Endothelial cell of hepatic sinusoid (primary cell): ENCODE results near the gene G0S2.
"Not testable (repeated sequence)": the region's sequence is repeated elsewhere in the genome, so short reads cannot be mapped to it uniquely, and the experiment has no call there.

Source experiments
- in situ Hi-C: cut with HindIII; loops from 2 replicates; pipeline ENCODE4 v1.10.0; 2017; ENCODE audit warnings: low sequenced_read_pairs

Gene G0S2

DNA sequence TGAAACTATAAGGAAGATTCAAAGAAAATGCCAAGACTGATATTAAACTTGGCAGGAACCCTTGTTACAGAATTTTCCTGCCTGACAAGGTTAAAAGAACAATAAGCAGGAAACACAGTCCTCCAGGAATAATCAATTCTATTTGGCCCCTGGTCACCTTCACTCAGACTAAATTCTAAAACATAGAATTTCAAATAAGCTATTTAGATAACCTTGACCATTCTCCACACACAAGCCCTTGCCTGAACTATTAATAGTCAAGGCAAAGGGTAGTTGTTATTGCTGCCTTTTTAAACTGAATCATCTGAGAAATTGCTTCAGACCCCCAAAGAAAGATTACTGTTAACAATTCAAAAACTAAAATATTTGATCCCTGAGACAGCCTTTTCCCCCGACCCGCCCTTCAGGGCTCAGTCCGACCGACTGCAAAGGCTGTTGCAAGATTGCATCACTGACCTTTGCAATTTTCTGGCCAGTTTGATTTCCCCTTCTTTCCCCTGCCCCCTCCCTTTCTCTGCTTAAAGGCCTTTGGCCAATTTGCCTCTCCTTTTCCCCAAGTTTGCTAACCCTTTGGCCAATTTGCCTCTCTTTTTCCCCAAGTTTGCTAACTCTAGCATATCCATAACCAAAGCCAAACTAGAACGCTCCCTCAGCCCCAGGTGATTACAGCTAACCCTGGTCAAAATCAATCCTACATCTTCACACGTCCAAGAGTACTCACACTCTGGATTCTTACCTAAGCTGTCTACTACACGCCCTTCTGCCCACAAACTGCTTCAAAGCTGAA lies 1.4 kb upstream of the G0S2 start:
- in situ Hi-C loops: no loop called here

- in situ Hi-C loops: no loop called here
Observed at GRCh38 chr1:209675565-209676154, 448 bp downstream of the G0S2 start.

DNA sequence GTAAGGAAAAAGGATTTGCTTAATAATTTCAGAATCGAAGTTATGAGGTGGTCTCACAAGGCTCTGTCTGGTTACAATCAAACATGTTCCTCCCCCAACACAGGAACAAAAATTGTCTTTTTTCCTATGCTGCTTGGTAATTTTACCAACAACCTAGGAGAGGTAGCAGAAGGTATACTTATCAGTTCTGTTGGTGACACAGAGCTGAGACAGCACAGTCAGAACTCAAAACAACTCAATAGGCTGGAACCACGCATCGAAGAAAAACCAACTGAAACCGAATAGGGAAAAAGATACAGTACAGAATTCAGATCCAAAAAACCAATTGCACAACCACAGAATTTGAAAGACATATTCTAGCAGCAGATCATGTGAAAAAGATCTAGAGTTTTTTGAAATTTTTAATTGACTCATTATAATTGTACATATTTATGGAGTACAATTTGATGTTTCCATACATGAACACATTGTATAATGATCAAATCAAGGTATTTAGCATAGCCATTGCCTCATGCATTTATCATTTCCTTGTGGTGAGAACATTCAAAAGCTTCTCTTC lies 3.8 kb downstream of the G0S2 start:
- in situ Hi-C loops: no loop called here

DNA sequence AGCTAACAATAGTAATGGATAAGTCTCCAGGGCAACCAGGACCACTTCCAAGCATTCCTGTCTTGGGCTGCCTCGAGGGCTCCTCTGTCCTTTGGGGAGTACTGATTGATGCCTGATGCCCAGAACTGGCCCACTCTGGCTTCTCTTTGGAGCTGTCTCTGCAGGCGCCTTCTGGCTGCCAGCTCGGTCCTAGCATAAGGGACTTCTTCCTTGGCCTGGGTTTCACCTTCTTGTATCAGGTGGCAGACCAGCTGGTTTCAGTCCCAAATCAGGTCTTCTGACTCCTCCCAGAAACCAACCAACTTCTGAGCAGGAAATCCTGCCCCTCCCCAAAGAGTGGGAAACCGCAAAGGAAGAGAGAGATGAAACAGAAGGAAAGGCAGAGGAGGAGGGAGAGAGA lies 10.6 kb downstream of the G0S2 start:
- in situ Hi-C loops: loop anchor here (5.0 kb wide), 1 partner anchor 34 kb away; the partner anchor contains the start of gene LAMB3

GRCh38 chr1:209686322-209686721 lies 11.1 kb downstream of the G0S2 start:
- in situ Hi-C loops: loop anchor here (5.0 kb wide), 1 partner anchor 34 kb away; the partner anchor contains the start of gene LAMB3

DNA sequence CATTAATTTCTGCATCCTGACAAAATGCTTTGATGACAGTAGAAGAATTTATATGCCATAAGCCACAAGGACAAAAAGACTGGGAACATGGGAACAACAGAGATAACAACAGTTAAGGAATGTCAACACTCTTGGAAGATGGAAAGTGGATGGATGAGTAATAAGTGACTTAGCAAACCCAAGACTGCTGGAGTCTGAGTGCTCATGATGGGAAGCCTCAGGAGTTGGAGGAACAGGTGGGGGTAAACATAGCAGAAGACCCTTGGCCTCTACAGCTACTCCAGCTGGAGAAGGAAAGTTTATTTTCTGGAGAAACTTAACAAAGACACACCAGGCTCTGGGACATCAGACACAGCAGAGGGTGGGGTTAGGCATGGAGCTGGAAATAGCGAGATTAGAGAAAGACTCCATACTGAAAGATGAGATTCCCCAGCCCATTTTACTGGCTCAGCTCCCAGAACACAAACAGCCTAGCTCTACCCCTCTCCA lies 13.6 kb downstream of the G0S2 start:
- in situ Hi-C loops: loop anchor here (5.0 kb wide), 1 partner anchor 36 kb away; the partner anchor contains the start of gene LAMB3

DNA sequence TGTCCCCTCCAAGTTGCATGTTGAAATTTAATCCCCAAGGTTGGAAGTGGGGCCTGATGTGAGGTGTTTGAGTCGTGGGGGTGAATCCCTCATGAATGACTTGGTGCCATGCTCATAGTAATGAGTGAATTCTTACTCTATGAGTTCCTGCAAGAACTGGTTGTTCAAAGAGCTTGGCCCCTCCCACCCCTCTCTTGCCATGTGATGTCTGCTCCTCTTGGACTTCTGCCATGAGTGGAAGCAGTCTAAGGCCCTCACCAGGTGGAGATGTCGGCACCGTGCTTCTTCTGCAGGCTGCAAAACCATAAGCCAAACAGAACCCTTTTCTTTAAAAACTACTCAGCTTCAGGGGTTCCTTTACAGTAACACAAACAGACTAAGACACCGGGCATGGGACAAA lies 14.3 kb downstream of the G0S2 start:
- in situ Hi-C loops: loop anchor here (5.0 kb wide), 1 partner anchor 37 kb away; the partner anchor contains the start of gene LAMB3

- in situ Hi-C loops: no loop called here
Observed at GRCh38 chr1:209691237-209691636, 16.0 kb downstream of the G0S2 start.

GRCh38 chr1:209692296-209692695 lies 17.1 kb downstream of the G0S2 start:
- in situ Hi-C loops: no loop called here

DNA sequence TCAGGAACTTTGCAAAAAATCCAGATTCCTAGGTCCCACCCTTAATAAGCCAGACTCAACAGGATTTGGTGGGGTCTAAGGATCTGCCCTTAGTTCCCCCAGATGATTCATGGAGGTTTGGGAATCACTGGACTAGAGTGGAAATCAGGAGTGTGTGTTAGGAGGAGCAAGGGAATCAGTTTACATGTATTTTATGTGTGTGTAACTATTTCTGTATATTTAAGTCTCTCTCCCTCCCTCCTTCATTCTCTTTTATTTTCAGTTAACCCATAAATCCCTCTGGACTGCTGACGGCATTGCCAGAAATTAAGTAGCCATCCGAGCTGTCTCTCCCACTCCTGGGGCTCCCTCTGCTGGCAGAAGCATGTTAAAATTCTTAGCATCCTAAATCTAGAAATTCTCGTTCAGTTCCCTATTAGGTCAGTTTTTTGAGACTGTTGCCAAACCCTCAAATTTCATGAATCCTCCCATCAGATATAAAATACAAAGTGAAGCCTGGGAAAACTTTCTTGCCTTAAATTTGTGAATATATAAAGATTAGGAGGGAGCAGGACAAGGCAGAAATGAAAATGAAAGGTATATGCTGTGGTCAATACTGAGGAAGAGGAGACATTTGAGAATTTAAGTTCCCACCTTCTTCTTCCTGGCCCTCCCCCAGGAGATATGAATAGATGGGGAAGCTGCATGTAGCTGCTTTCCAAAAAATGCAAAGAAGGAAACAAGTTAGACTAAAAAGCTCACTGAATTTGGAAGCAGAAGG lies 17.7 kb downstream of the G0S2 start:
- in situ Hi-C loops: no loop called here

DNA sequence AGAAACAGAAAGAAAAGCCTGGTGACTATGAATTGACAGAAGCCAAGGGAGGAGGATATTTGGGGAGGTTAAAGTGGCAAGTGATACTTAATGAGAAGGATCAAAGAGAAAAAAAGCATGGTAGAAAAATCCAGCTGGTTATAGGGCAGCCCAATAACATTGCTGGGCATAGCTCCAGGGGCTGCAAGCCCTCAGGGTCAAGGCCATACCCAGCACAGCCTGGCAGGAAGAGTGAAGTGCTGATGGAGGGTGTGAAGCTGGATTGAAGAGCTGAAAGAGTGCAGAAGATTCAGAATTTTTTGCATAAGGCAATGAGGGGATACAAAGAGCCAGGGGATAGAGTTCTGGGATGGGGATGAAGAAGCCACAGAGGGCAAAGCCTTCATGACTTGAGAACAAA lies 21.5 kb downstream of the G0S2 start:
- in situ Hi-C loops: no loop called here

- in situ Hi-C loops: no loop called here
Observed at GRCh38 chr1:209697126-209697525, 21.9 kb downstream of the G0S2 start.

DNA sequence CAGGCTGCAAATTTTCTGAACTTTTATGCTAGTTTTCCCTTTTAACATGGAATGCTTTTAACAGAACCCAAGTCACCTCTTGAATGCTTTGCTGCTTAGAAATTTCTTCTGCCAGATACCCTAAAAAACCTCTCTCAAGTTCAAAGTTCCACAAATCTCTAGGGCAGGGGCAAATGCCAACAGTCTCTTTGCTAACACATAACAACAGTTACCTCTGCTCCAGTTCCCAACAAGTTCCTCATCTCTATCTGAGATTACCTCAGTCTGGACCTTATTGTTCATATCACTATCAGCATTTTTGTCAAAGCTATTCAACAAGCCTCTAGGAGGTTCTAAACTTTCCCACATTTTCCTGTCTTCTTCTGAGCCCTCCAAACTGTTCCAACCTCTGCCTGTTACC lies 25.5 kb downstream of the G0S2 start:
- in situ Hi-C loops: not testable (repeated sequence)

DNA sequence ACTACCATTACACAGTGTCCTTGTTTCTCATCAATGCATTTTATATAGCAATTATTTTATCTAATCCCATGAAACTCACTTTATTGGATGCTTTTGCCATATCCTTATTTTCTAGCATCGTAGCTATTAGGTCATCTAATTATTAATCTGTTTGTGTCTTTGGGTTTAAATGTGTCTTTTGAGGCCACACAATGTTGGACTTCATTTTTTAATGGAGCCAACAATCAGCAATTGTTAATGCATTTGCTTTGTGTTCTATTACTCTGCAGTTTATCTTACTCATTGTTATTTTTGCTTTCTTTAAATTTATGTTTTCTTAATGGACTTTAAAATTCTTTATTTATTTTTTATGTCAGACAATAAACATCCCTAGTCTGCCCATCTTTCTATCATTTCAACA lies 27.6 kb downstream of the G0S2 start:
- in situ Hi-C loops: no loop called here

DNA sequence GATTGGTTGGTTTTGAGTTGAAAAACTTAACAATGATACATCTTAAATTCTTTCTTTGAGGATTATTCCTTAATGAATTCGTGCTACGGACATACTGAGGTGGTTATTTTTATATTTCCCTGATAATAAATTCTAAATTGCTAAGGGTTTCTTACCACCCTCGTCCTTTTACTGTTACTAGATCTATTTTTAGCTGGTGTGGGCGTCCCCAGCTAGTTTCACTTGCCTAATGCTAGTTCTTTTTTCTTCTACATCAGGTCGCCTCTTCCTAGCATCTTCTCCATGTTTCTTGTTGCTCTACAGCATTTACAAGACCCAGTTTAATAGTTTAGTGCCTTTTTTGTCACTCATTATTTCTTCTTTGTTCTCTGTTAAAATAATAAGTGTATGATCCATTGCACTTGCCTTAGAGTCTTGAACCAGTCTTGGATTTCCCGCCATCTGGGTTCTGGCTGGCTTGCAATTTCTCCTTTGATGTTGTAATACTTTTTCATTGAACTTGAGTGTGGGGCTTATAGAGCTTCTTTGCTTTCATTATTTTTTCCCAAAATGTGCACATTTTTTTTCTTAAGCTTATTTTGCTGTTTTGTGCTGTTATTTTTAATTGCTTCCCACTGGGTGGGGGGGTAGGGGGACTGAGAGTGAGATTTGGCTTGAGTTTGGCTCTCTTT lies 28.8 kb downstream of the G0S2 start:
- in situ Hi-C loops: no loop called here

DNA sequence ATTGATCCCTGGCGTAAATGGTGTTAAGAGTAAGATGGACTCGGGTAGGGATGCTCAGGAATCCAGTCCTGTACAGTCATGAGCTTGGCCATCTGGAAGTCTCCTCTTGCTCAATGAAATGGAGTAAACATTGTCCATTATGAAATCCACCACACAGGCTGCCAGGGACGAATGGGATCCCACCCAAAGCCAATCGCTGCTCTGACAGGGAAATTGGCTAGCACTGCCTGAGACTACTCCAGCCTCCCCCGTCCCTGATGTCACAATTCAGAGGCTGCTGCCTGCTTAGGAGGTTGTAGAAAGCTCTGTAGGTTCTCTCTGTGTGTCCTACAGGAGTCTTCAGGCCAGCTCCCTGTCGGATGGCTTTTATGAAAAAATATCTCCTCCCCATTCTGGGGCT lies 29.4 kb downstream of the G0S2 start, which contains the start of gene HSD11B1:
Gene HSD11B1, plus strand, starts transcription at position 263 of the 400 bp plus-strand sequence. Its CDS starts 97 bp downstream, at position 360.
- in situ Hi-C loops: no loop called here

GRCh38 chr1:209705033-209705598 lies 29.9 kb downstream of the G0S2 start:
- in situ Hi-C loops: no loop called here

DNA sequence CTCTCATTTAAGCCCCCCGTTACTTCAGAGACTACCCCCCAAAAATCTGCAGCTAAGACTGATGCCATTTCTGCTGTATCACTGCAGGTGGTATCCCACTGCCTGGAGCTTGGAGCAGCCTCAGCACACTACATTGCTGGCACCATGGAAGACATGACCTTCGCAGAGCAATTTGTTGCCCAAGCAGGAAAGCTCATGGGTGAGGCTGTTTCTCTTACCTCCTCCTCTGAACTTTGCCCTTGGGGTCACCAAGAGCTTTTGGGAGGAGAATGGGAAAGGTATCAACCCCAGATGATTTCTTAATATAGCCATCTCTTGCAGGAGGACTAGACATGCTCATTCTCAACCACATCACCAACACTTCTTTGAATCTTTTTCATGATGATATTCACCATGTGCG lies 31.4 kb downstream of the G0S2 start:
- in situ Hi-C loops: no loop called here

DNA sequence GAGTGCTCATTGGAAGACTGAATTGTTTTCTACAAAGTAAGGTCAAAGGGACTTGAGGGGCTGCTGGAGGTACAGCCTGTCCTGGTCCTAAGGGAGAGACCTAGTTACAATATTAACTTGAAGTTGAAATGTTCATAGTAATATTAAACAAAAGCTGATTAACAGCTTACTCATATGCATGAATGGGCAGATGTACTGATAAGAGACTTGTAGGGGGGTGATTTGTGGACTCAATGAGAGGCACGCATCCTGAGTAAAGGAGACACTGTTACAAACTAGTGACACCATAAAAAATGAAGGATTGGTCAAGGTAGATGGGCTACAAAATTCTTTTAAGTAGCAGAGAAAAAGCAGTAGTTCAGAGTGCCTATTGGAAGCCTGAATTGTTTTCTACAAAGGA lies 32.1 kb downstream of the G0S2 start:
- in situ Hi-C loops: no loop called here

- in situ Hi-C loops: no loop called here
Observed at GRCh38 chr1:209708297-209708696, 33.1 kb downstream of the G0S2 start.
